GM18519 (cell line): ENCODE measurements around the gene ATXN10.
"Not testable (repeated sequence)": the region's sequence is repeated elsewhere in the genome, so short reads cannot be mapped to it uniquely, and the experiment has no call there.

ENCODE experiments used
- ATAC-seq: cut with Tn5 transposase; IDR thresholded peaks from one replicate; pipeline ENCODE4 v1.9.1; 2021; ENCODE audit warnings: mild to moderate bottlenecking, moderate library complexity; ENCODE audit not compliant: unreplicated experiment, low FRiP score

ATXN10 gene

GRCh38 chr22:45640941-45641621 is 30.6 kb upstream of the ATXN10 start:
- no peak for ATAC-seq

- ATAC-seq, result no peak
Observed at GRCh38 chr22:45642986-45643385, 28.6 kb upstream of the ATXN10 start.

- no peak for ATAC-seq
Observed at GRCh38 chr22:45644714-45645113, 26.9 kb upstream of the ATXN10 start.

- ATAC-seq, result no peak
Observed at GRCh38 chr22:45645150-45645525, 26.5 kb upstream of the ATXN10 start.

- no peak for ATAC-seq
Observed at GRCh38 chr22:45645526-45646414, 25.9 kb upstream of the ATXN10 start.

- ATAC-seq, result no peak
Observed at GRCh38 chr22:45647532-45648225, 24.0 kb upstream of the ATXN10 start.

GRCh38 chr22:45648301-45649117 is 23.1 kb upstream of the ATXN10 start:
- no peak for ATAC-seq

- ATAC-seq, result no peak
Observed at GRCh38 chr22:45649809-45650208, 21.8 kb upstream of the ATXN10 start.

GRCh38 chr22:45650721-45651120 is 20.9 kb upstream of the ATXN10 start:
- ATAC-seq, result no peak

- no peak for ATAC-seq
Observed at GRCh38 chr22:45651931-45652528, 19.6 kb upstream of the ATXN10 start.

- no peak for ATAC-seq
Observed at GRCh38 chr22:45656577-45656976, 15.1 kb upstream of the ATXN10 start.

GRCh38 chr22:45657701-45658100 is 13.9 kb upstream of the ATXN10 start:
- ATAC-seq, result no peak

GRCh38 chr22:45664136-45664646 is 7.4 kb upstream of the ATXN10 start:
- ATAC-seq, result no peak

GRCh38 chr22:45667486-45667885 is 4.1 kb upstream of the ATXN10 start:
- ATAC-seq, result no peak

GRCh38 chr22:45670363-45670762 is 1.3 kb upstream of the ATXN10 start:
- not testable (repeated sequence) for ATAC-seq

GRCh38 chr22:45670981-45671782 is 452 bp upstream of the ATXN10 start:
- no peak for ATAC-seq

- ATAC-seq, result no peak
Observed at GRCh38 chr22:45672564-45673481, 1.2 kb downstream of the ATXN10 start.
